T47D (cell line): ENCODE results near the gene SEPTIN12.
A peak's percentile ranks its signal among the peaks of the same experiment; 100 is the strongest.

Experiments used
- DNase-seq, 2 experiments: peaks; one replicate each; pipeline versions ENCODE4 v3.0.0 to v3.0.0-alpha.2; 2011 to 2012; ENCODE audit warnings: low read depth in 1 of 2, low spot score in 1 of 2
- JUND ChIP-seq: IDR thresholded peaks from 2 replicates; pipeline ENCODE4 v1.6.1; 2012; ENCODE audit warnings: low read depth
- in situ Hi-C: cut with HindIII; loops from 2 replicates; pipeline ENCODE4 v1.10.0; 2016; ENCODE audit warnings: low sequenced_read_pairs, low pct_unique_long_range_greater_than_20kb

The SEPTIN12 gene

GRCh38 chr16:4769306-4769638 lies 18.9 kb downstream of the SEPTIN12 start:
- peak in 1 of 2 experiments; percentile 17 for DNase-seq
- in situ Hi-C loops = no loop called here
- TF ChIP-seq JUND = no peak

- DNase-seq = peak; percentile 90 to 98
- no peak for TF ChIP-seq JUND
- in situ Hi-C loops = no loop called here
These were observed 19.4 kb downstream of the SEPTIN12 start for GRCh38 chr16:4768549-4769305.

- TF ChIP-seq JUND = no peak
- no peak for DNase-seq
- in situ Hi-C loops = no loop called here
These were observed 20.1 kb downstream of the SEPTIN12 start for GRCh38 chr16:4767872-4768548.

GRCh38 chr16:4766875-4767628 lies 21.1 kb downstream of the SEPTIN12 start, which contains the start of gene ZNF500:
Gene ZNF500 (minus strand): TSS chr16:4767162. CDS start chr16:4765978, 1,184 bp downstream.
- peak; percentile 94 to 96 for DNase-seq
- in situ Hi-C loops = no loop called here
- TF ChIP-seq JUND = no peak

GRCh38 chr16:4765511-4766474 lies 22.4 kb downstream of the SEPTIN12 start:
- in situ Hi-C loops = no loop called here
- DNase-seq = no peak
- no peak for TF ChIP-seq JUND

- in situ Hi-C loops = no loop called here
- no peak for TF ChIP-seq JUND
- DNase-seq = peak in 1 of 2 experiments; percentile 18
These were observed 24.4 kb downstream of the SEPTIN12 start for GRCh38 chr16:4763791-4764190.

- no peak for TF ChIP-seq JUND
- no peak for DNase-seq
- in situ Hi-C loops = no loop called here
These were observed 25.9 kb downstream of the SEPTIN12 start for GRCh38 chr16:4762205-4762604.

GRCh38 chr16:4760221-4760910 lies 27.8 kb downstream of the SEPTIN12 start:
- no peak for TF ChIP-seq JUND
- no peak for DNase-seq
- in situ Hi-C loops = no loop called here

- DNase-seq = no peak
- TF ChIP-seq JUND = no peak
- in situ Hi-C loops = no loop called here
These were observed 32.5 kb downstream of the SEPTIN12 start for GRCh38 chr16:4755687-4756086.

GRCh38 chr16:4754865-4755264 lies 33.3 kb downstream of the SEPTIN12 start:
- no peak for DNase-seq
- no peak for TF ChIP-seq JUND
- in situ Hi-C loops = no loop called here

GRCh38 chr16:4753227-4753626 lies 34.9 kb downstream of the SEPTIN12 start:
- no peak for DNase-seq
- in situ Hi-C loops = no loop called here
- no peak for TF ChIP-seq JUND
